GM18517 (cell line): ENCODE results near the gene TNK1.
"Not testable (repeated sequence)": the region's sequence is repeated elsewhere in the genome, so short reads cannot be mapped to it uniquely, and the experiment has no call there.

Experiments
- ATAC-seq: cut with Tn5 transposase; IDR thresholded peaks from one replicate; pipeline ENCODE4 v1.9.1; 2021; ENCODE audit warnings: mild to moderate bottlenecking, moderate library complexity; ENCODE audit not compliant: unreplicated experiment

Gene TNK1

GRCh38 chr17:7354262-7354843, 26.5 kb upstream of the TNK1 start:
- ATAC-seq: no peak

GRCh38 chr17:7355053-7355452, 25.8 kb upstream of the TNK1 start, which contains the start of gene TMEM95:
Gene TMEM95, plus strand, starts transcription at chr17:7355156. Its CDS starts 49 bp downstream, at chr17:7355205.
- ATAC-seq: no peak

DNA sequence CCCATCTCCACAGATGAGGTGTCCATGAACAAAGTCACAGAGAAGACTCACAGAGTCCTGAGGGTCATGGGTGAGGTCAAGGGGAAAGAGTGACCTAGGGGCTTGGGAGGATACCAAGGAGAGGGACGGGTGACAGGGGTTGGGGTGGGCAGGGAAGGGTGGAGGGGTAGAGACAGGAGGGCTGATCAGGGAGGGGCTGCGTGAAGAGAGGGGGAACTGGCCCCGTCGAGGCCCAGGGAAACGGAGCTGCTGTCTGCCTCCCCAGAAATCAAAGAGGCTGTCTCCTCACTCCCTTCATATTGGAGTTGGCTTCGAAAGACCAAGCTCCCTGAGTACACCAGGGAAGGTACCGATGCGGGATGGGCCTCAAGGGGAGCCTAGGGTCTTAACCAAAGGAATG, 25.3 kb upstream of the TNK1 start:
- ATAC-seq: no peak

DNA sequence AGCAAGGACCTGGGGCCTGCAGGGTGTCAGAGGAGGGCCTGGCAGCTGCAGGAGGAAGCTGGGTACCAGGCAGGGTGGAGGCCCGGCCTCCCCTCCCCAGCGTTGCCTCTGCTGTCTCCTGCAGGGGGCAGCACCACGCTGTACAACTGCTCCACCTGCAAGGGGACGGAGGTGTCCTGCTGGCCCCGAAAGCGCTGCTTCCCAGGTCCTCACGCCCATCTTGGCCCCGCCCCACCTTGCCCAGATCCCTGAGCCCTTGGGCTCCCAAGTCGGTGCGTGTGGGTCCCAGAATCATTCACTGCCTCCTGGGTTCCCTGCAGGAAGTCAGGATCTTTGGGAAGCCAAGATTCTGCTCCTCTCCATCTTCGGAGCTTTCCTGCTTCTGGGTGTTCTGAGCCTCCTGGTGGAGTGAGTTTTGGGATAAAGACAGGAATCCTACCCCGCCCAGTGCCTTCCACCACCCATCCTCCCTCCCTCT, 24.8 kb upstream of the TNK1 start:
- no peak for ATAC-seq

DNA sequence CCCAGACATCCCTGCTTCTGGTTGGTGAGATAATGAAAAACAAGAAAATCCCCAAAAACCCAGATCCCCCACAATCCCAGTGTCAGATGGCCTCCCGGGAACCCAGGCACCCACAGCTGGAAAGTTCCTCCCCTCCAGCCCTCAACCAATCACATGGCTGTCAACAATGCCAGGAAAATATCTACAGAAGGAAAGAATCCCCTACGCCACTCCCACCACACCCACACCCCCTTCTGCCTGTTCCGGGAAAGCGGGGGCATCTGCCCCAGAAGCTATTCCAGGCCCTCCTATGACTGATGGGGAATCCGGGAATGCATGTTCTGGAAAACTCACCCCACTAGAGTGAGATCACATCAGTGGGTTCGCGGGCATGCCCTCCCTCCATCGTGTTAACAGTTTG, 24.1 kb upstream of the TNK1 start:
- no peak for ATAC-seq

GRCh38 chr17:7357381-7357780, 23.5 kb upstream of the TNK1 start:
- ATAC-seq: no peak

DNA sequence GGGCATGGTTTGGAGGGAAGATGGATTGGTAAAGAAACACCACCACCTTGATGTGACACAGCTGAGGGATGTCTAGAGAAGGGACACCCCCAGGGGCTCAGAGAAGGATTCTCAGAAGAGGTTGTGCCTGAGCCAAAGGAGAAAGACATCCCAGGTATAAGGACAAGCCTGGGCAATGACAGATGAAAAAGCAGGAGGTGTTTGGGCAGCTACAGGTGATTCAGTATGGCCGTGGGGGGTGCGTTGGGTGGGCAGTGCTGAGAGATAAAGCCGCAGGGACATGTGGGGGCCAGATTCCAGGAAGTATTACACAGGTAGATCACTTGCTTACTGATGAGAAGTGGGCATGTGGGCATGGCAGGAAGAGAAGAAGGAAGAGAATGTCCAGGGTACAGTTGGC, 19.0 kb upstream of the TNK1 start:
- ATAC-seq: no peak

DNA sequence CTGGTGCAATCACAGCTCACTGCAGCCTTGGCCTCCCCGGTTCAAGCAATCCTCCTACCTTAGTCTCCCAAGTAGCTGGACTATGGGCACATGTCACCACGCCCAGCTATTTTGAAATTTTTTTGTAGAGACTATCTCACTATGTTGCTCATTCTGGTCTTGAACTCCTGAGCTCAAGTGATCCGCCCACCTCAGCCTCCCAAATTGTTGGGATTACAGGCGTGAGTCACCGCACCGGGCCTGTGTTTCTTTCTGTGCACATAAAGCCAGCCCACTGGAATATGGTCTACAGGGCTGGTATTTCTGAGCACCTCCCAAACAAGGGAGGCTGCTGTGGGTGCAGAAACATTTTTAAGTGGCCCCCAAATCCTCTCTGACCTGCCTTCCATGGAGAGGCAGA, 17.6 kb upstream of the TNK1 start:
- no peak for ATAC-seq

GRCh38 chr17:7365963-7366362, 14.9 kb upstream of the TNK1 start:
- ATAC-seq: not testable (repeated sequence)

- no peak for ATAC-seq
Measured at GRCh38 chr17:7367083-7367482, 13.8 kb upstream of the TNK1 start.

- no peak for ATAC-seq
Measured at GRCh38 chr17:7367918-7368598, 12.8 kb upstream of the TNK1 start.

DNA sequence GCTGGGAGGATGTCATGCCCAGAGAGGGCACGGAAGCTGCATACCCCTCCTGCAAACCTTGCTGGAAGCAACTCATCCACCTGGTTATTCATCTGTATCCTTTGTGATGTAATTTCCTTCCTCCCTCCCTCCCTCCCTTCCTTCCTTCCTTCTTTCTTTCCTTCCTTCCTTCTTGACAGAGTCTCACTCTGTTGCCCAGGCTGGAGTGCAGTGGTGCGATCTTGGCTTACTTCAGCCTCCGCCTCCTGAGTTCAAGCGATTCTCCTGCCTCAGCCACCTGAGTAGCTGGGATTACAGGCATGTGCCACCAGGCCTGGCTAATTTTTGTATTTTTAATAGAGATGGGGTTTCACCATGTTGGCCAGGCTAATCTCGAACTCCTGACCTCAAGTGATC, 12.3 kb upstream of the TNK1 start:
- not testable (repeated sequence) for ATAC-seq

GRCh38 chr17:7369825-7370224, 11.1 kb upstream of the TNK1 start:
- ATAC-seq: no peak

GRCh38 chr17:7370853-7371252, 10.0 kb upstream of the TNK1 start:
- ATAC-seq: no peak

- no peak for ATAC-seq
Measured at GRCh38 chr17:7374353-7374752, 6.5 kb upstream of the TNK1 start.

GRCh38 chr17:7379134-7379533, 1.8 kb upstream of the TNK1 start:
- ATAC-seq: no peak

DNA sequence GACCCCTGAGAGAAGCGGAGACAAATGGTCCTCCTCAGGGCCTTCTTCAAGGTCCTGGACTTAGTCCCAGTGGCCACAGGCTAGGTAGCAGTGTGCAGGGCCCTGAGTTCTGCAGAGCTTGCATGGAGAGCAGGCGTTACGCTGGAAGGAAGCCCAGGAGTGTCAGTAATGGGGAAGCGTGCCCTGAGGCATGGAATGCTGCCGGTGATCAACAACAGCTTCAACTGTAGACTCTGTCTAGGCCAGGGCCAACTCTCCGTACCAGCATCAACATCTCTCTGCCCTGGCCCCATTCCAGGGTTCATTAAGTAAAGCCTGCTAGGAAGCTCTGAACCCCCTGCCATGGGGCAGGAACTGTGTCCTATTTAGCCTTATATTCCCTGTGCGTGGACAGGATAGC, 568 bp upstream of the TNK1 start:
- no peak for ATAC-seq

DNA sequence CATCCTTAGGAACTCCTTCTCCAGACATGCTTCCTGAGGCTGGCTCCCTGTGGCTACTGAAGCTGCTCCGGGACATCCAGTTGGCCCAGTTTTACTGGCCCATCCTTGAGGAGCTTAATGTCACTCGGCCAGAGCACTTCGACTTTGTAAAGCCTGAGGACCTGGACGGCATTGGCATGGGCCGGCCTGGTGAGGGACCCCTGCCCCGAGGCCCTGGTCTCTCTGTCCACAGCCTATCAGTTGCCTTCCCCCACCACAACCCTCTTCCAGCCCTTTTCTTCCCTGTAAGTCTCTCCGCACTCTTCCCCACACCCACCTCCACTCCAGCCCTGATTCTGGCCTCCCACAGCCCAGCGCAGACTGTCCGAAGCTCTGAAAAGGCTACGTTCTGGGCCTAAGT, 2.0 kb downstream of the TNK1 start:
- ATAC-seq: no peak

DNA sequence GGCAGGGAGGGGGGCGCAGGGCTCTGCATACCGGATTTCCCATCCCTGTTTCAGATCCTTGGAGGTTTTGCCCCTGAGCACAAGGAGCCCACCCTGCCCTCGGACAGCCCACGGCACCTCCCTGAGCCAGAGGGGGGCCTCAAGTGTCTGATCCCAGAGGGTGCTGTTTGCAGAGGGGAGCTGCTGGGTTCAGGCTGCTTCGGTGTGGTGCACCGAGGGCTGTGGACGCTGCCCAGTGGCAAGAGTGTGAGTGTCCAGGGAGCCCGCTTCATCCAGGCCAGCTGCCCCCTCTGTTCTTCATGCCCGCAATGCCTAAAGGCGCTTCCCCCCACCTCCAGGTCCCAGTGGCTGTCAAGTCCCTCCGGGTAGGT, 2.5 kb downstream of the TNK1 start:
- ATAC-seq: no peak

GRCh38 chr17:7383742-7384488, 3.0 kb downstream of the TNK1 start:
- ATAC-seq: no peak

DNA sequence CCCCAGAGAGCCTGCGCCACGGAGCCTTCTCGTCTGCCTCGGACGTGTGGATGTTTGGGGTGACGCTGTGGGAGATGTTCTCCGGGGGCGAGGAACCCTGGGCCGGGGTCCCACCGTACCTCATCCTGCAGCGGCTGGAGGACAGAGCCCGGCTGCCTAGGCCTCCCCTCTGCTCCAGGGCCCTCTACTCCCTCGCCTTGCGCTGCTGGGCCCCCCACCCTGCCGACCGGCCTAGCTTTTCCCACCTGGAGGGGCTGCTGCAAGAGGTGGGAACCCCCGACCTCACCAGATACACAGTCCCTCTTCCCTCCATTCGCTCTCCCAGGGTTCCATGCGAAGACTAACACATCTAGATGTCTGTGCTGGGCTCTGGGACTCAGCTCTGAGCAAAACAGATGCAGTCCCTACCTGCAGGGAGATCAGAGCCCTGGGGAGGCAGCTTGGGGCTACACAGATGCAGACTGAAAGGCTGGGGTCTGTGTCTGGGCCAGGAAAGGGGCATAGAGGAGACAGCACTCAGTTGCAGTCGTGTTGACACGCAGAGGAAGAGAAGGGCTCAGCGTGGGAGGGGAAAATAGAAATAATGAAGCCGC, 3.7 kb downstream of the TNK1 start:
- no peak for ATAC-seq

- ATAC-seq: no peak
Measured at GRCh38 chr17:7388856-7389255, 8.0 kb downstream of the TNK1 start.
